Smooth muscle cell (in vitro differentiated cells): ENCODE results near the gene MAST3. TPM values are rescaled to one million over a fixed set of nuclear protein-coding genes. Genes with fewer than 3 reads are reported as not detected.

Experiments
- DNase-seq: peaks from one replicate; lab custom pipeline; 2025; ENCODE audit not compliant: unreplicated experiment; lab: John Stamatoyannopoulos, UW
- H2AFZ ChIP-seq: fragments of 200-600 bp; sonication (generic); 2 replicates; pipeline ENCODE4 v1.6.0; 2016; ENCODE audit warnings: antibody characterized with exemption, low read depth, mild to moderate bottlenecking
- H3F3A ChIP-seq: fragments of 200-600 bp; sonication (generic); 2 replicates; pipeline ENCODE4 v1.6.0; 2017; ENCODE audit warnings: antibody characterized with exemption, low read depth
- H3K27ac ChIP-seq: fragments of 200-600 bp; sonication (generic); 2 replicates; pipeline ENCODE4 v1.5.1; 2016; ENCODE audit warnings: low read depth, mild to moderate bottlenecking
- H3K27me3 ChIP-seq: fragments of 200-600 bp; sonication (generic); 2 replicates; pipeline ENCODE4 v1.6.1; 2016; ENCODE audit warnings: low read depth, mild to moderate bottlenecking
- H3K36me3 ChIP-seq: fragments of 200-600 bp; sonication (generic); 2 replicates; pipeline ENCODE4 v1.5.1; 2016; ENCODE audit warnings: low read depth
- H3K4me1 ChIP-seq: fragments of 200-600 bp; sonication (generic); 2 replicates; pipeline ENCODE4 v1.5.1; 2016; ENCODE audit warnings: low read depth
- H3K4me2 ChIP-seq: fragments of 200-600 bp; sonication (generic); 2 replicates; pipeline ENCODE4 v1.6.0; 2016; ENCODE audit warnings: mild to moderate bottlenecking
- H3K4me3 ChIP-seq: fragments of 200-600 bp; sonication (generic); 2 replicates; pipeline ENCODE4 v1.5.1; 2016; ENCODE audit warnings: mild to moderate bottlenecking
- H3K79me2 ChIP-seq: fragments of 200-600 bp; sonication (generic); 2 replicates; pipeline ENCODE4 v1.6.0; 2016; ENCODE audit warnings: low read depth, mild to moderate bottlenecking
- H3K9ac ChIP-seq: fragments of 200-600 bp; sonication (generic); 2 replicates; pipeline ENCODE4 v1.6.0; 2016; ENCODE audit warnings: low read depth
- H3K9me3 ChIP-seq: fragments of 200-600 bp; sonication (generic); replicated peaks from 2 replicates; pipeline ENCODE4 v1.5.1; 2016; ENCODE audit warnings: low read depth
- H4K20me1 ChIP-seq: fragments of 200-600 bp; sonication (generic); 2 replicates; pipeline ENCODE4 v1.6.0; 2016; ENCODE audit warnings: low read depth
- CTCF ChIP-seq: fragments of 200-600 bp; sonication (generic); IDR thresholded peaks from 2 replicates; pipeline ENCODE4 v1.5.1; 2017; ENCODE audit warnings: borderline replicate concordance, mild to moderate bottlenecking, antibody characterized with exemption; ENCODE audit not compliant: insufficient read depth, poor library complexity, severe bottlenecking
- WGBS: methylation state at CpG from one replicate; pipeline ENCODE4 v1.1.7; 2016; ENCODE audit warnings: low lambda C conversion rate; 5-methylcytosine and 5-hydroxymethylcytosine counted together
- polyA plus RNA-seq: library from polyadenylated mRNA; unstranded; fragments of >200 nt; fragmentation: Nextera tagmentation; extraction: Ambion mirVana; gene quantifications from 2 replicates; pipeline ENCODE4 v1.2.1, GENCODE V29; 2016
- total RNA-seq: library from RNA; depleted of rRNA; stranded (reverse); fragments of >200 nt; gene quantifications from 2 replicates; pipeline ENCODE4 v1.2.3, GENCODE V29; 2014

The MAST3 gene
- total and polyA plus RNA-seq, 2 experiments from 2014 or later: 4.3 TPM

DNA sequence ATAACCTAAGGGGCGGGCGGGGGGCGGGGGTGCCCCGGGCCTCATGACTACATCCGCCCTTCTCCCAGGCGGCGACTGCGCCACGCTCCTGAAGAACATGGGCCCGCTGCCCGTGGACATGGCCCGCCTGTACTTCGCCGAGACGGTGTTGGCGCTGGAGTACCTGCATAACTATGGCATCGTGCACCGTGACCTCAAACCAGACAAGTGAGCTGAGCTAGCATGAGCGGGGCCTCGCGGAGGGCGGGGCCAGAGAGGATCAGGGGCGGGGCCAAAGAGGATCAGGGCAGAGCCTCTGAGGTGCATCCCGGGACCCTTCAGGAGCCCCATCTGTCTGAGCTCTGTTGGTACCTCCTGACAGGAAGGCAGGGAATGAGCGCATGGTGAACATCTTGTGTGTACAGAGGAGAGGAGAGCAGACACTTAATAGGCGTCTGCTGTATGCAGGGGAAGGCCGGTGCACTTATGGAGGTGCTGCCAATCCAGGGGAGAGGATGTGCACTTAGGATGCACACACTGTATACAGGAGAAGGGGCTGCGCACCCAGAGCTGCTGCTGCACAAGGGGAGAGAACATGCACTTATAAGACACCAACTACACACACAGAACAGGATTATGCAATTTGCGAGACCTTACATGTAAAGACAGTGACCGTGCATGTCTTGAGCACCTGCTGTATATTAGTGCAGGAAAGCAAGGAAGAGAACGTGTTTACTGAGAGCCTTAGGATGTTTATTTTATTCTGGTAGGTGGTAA is 34.4 kb downstream of the MAST3 start:
- Histone ChIP-seq H3K4me1 (no peaks in the 10 kb centered on the region), H3K9me3 (no peaks in the 10 kb centered on the region), H3K27ac (no peak overlapping the region), H3K36me3 (no peaks in the 10 kb centered on the region), H3K27me3 (no peaks in the 10 kb centered on the region), H3K79me2 (no peaks in the 10 kb centered on the region), H2AFZ (no peak overlapping the region), H3K4me2 (no peak overlapping the region), H4K20me1 (no peaks in the 10 kb centered on the region), H3K4me3 (no peak overlapping the region), H3F3A (no peaks in the 10 kb centered on the region), H3K9ac (no peak overlapping the region)
- no peak for TF ChIP-seq CTCF
- DNase-seq: no peak
- WGBS: 91% methylated on average over 30 of the region's 31 CpGs

DNA sequence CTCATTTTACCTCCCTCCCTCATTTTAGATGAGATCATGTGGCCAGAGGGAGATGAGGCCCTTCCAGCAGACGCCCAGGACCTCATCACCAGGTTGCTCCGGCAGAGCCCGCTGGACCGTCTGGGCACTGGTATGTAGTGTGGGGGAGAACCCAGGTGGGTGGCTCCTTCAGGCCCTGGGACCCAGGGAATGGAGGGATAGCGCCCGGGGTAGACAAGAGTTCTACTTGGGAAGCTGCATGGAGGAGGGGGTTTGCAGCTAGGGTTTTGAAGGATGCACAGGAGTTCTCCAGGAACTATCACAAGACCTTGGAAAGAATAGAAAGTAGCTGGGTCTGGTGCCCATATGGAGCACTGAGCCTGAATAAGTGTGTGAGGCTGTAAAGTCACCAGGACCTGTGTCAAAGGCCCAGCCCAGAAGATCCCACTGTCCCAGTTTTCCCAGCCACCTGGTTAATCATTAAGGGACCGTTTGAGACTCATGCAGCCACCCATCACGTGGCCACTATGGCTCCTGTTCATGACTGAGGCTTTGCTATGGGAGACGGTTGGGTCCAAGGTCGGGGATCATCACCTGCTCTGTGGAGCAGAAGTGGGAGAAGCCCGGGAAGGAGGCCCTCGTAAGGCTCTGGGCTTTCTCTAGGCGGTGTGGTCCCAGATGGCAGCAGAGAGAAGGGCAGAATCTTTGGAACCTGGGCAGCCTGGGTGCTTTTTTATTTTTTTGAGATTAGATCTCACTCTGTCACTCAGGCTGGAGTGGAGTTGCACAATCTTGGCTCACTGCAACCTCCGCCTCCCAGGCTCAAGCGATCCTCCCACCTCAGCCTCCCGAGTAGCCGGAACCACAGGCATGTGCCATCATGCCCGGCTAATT is 38.4 kb downstream of the MAST3 start:
- Histone ChIP-seq H3F3A (no peaks in the 10 kb centered on the region), H3K9me3 (no peaks in the 10 kb centered on the region), H3K4me1 (no peaks in the 10 kb centered on the region), H3K4me2 (no peak overlapping the region), H3K36me3 (no peaks in the 10 kb centered on the region), H3K27me3 (no peaks in the 10 kb centered on the region), H3K79me2 (no peaks in the 10 kb centered on the region), H3K27ac (no peak overlapping the region), H3K4me3 (no peak overlapping the region), H3K9ac (no peak overlapping the region), H4K20me1 (no peaks in the 10 kb centered on the region), H2AFZ (no peak overlapping the region)
- no peak for DNase-seq
- no peak for TF ChIP-seq CTCF
- 95% methylated on average over 18 of the region's 18 CpGs for WGBS

DNA sequence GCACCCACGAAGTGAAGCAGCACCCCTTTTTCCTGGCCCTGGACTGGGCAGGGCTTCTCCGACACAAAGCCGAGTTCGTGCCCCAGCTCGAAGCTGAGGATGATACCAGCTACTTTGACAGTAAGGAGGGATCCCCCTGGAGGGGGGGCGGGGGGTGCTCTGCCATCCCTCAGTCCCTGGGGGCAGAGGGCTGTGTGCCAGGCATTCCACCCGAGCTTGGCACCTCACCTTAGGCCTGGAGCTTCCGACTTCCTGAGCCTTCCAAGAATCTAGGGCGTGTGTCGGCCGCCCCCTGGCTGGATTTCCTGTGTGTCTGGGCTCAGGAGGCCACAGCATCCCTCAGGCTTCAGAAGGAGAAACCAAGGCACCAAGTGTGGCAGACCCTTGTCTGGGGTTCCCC is 39.7 kb downstream of the MAST3 start:
- Histone ChIP-seq H3K9me3 (no peaks in the 10 kb centered on the region), H3F3A (no peaks in the 10 kb centered on the region), H3K79me2 (no peaks in the 10 kb centered on the region), H4K20me1 (no peaks in the 10 kb centered on the region), H2AFZ (no peak overlapping the region), H3K36me3 (no peaks in the 10 kb centered on the region), H3K4me1 (no peaks in the 10 kb centered on the region), H3K9ac (no peak overlapping the region), H3K4me3 (no peak overlapping the region), H3K4me2 (no peak overlapping the region), H3K27ac (no peak overlapping the region), H3K27me3 (no peaks in the 10 kb centered on the region)
- TF ChIP-seq CTCF: no peak
- WGBS: 95% methylated on average over 5 of the region's 11 CpGs
- DNase-seq: no peak
